Keratinocyte (primary cell): ENCODE measurements around the gene THUMPD1. TPM values are rescaled to one million over a fixed set of nuclear protein-coding genes. Genes with fewer than 3 reads are reported as not detected.

ENCODE experiments used
- DNase-seq: peaks from one replicate; pipeline ENCODE4 v3.0.0-alpha.2; 2011; ENCODE audit warnings: low read depth, missing footprints, low spot score
- FAIRE-seq: peaks from 2 replicates; lab custom pipeline; 2011; peaks lifted over from hg19 to GRCh38; lab: Jason Lieb, UNC
- H2AFZ ChIP-seq: 2 replicates; pipeline ENCODE4 v1.6.0; 2012; ENCODE audit warnings: low read length, control low read depth, inconsistent platforms; ENCODE audit not compliant: control insufficient read depth
- H3K27ac ChIP-seq: 2 replicates; pipeline ENCODE4 v1.5.1; 2011; ENCODE audit warnings: low read length; ENCODE audit not compliant: control insufficient read depth, insufficient read depth
- H3K27me3 ChIP-seq: 3 replicates; pipeline ENCODE4 v1.6.0; 2011; ENCODE audit warnings: low read length; ENCODE audit not compliant: control insufficient read depth, insufficient read depth; ENCODE audit errors: extremely low read depth
- H3K36me3 ChIP-seq, 2 experiments: 2 replicates in 1 of 2; 3 replicates in 1 of 2; pipeline ENCODE4 v1.5.1; 2011; ENCODE audit warnings: low read length in 2 of 2, mild to moderate bottlenecking in 1 of 2; ENCODE audit not compliant: control insufficient read depth in 2 of 2, insufficient read depth in 2 of 2; ENCODE audit errors: extremely low read depth in 1 of 2
- H3K4me1 ChIP-seq: 3 replicates; pipeline ENCODE4 v1.5.1; 2011; ENCODE audit warnings: low read length; ENCODE audit not compliant: control insufficient read depth, insufficient read depth; ENCODE audit errors: extremely low read depth
- H3K4me2 ChIP-seq: 3 replicates; pipeline ENCODE4 v1.6.0; 2011; ENCODE audit warnings: low read depth, low read length; ENCODE audit not compliant: control insufficient read depth, insufficient read depth; ENCODE audit errors: extremely low read depth
- H3K4me3 ChIP-seq, 3 experiments: fragments of 200-600 bp in 1 of 3; sonication (generic) in 1 of 3; 2 replicates in 2 of 3; 3 replicates in 1 of 3; pipeline ENCODE4 v1.5.1; 2011 to 2016; ENCODE audit warnings: low read length in 3 of 3, mild to moderate bottlenecking in 3 of 3, control low read depth in 2 of 3, inconsistent platforms in 1 of 3, low read depth in 1 of 3, mixed read lengths in 1 of 3, mixed run types in 1 of 3, moderate library complexity in 1 of 3; ENCODE audit not compliant: control insufficient read depth in 2 of 3, insufficient read depth in 2 of 3; ENCODE audit errors: extremely low read depth in 1 of 3
- H3K79me2 ChIP-seq: 2 replicates; pipeline ENCODE4 v1.6.0; 2012; ENCODE audit warnings: low read length; ENCODE audit not compliant: control insufficient read depth, insufficient read depth
- H3K9ac ChIP-seq: 3 replicates; pipeline ENCODE4 v1.6.0; 2011; ENCODE audit warnings: low read length; ENCODE audit not compliant: control insufficient read depth, insufficient read depth; ENCODE audit errors: extremely low read depth
- H3K9me1 ChIP-seq: 3 replicates; pipeline ENCODE4 v1.6.0; 2011; ENCODE audit warnings: low read length; ENCODE audit not compliant: control insufficient read depth, insufficient read depth; ENCODE audit errors: extremely low read depth
- H3K9me3 ChIP-seq: 2 replicates; pipeline ENCODE4 v1.5.1; 2012; ENCODE audit warnings: low read depth, low read length; ENCODE audit not compliant: control insufficient read depth
- H4K20me1 ChIP-seq: 3 replicates; pipeline ENCODE4 v1.6.0; 2011; ENCODE audit warnings: low read length; ENCODE audit not compliant: control insufficient read depth, insufficient read depth; ENCODE audit errors: extremely low read depth
- EZH2 ChIP-seq: IDR thresholded peaks from one replicate; pipeline ENCODE4 v1.6.1; 2012; ENCODE audit warnings: inconsistent platforms, mild to moderate bottlenecking, low read length, moderate library complexity
- dilution Hi-C: fragments of 300-500 bp; cut with MboI; formaldehyde crosslinking; loops from one replicate; pipeline ENCODE4 v1.7.0; 2020; ENCODE audit warnings: low sequenced_read_pairs; ENCODE audit not compliant: extremely low pct_ligation_motif_present
- polyA plus RNA-seq, 5 experiments: library from polyadenylated mRNA; depleted of rRNA in 3 of 5; stranded (reverse) in 3 of 5; stranded (forward) in 1 of 5; unstranded in 1 of 5; fragments of >200 nt; gene quantifications; 1 replicate in 1 of 5; 2 replicates in 3 of 5; 3 replicates in 1 of 5; pipeline versions ENCODE4 v1.2.1 to v1.2.3, GENCODE V29; 2011 to 2012; ENCODE audit warnings: missing spikeins in 2 of 5, low read depth in 1 of 5, low replicate concordance in 1 of 5
- TF ChIP-seq, protein P1 (sequence below), 3 experiments: IDR thresholded peaks in 1 of 3; conservative IDR thresholded peaks in 1 of 3; optimal IDR thresholded peaks in 1 of 3; 2 replicates in 2 of 3; 3 replicates in 1 of 3; pipeline versions ENCODE3 to v1.5.1; 2011; ENCODE audit warnings: low read length in 3 of 3, mild to moderate bottlenecking in 3 of 3, moderate library complexity in 2 of 3, control low read depth in 1 of 3, inconsistent platforms in 1 of 3; ENCODE audit not compliant: insufficient read depth in 2 of 3; ENCODE audit errors: extremely low read depth in 1 of 3

Gene THUMPD1
- polyA plus RNA-seq, 1 donor (not counting 4 experiments of a cell fraction or from before 2014, with no cell fraction given): 25.9 TPM

DNA sequence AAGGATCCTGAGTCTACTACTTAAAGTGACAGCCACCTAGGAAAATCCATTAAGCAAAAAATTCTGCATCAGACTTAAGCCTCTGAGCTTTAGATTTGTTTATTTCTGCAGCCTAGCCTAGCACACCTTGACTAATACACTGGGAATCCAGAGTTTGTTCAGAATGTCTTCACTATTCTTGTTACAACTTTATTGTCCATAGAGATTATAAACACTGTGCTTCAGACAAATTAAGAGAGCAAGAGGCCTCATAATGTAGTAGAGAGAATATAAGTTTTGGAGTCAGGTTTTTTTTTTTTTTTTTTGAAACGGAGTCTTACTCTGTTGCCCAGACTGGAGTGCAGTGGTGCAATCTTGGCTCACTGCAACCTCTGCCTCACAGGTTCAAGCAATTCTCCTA lies 8.9 kb upstream of the THUMPD1 start:
- Histone ChIP-seq H3K27ac (no peak overlapping the region), H3K9ac (no peak overlapping the region), H3K9me1 (no peaks in the 10 kb centered on the region), H2AFZ (no peak overlapping the region), H3K79me2 (no peaks in the 10 kb centered on the region), H3K27me3 (peaks cover 5% of the 10 kb centered on the region), H3K4me1 (no peaks in the 10 kb centered on the region), H3K9me3 (no peaks in the 10 kb centered on the region), H3K36me3 (no peaks in the 10 kb centered on the region), H3K4me2 (no peak overlapping the region), H4K20me1 (no peaks in the 10 kb centered on the region), H3K4me3 (no peak overlapping the region)
- FAIRE-seq: no peak
- dilution Hi-C loops: no loop called here
- TF ChIP-seq, protein P1, sequence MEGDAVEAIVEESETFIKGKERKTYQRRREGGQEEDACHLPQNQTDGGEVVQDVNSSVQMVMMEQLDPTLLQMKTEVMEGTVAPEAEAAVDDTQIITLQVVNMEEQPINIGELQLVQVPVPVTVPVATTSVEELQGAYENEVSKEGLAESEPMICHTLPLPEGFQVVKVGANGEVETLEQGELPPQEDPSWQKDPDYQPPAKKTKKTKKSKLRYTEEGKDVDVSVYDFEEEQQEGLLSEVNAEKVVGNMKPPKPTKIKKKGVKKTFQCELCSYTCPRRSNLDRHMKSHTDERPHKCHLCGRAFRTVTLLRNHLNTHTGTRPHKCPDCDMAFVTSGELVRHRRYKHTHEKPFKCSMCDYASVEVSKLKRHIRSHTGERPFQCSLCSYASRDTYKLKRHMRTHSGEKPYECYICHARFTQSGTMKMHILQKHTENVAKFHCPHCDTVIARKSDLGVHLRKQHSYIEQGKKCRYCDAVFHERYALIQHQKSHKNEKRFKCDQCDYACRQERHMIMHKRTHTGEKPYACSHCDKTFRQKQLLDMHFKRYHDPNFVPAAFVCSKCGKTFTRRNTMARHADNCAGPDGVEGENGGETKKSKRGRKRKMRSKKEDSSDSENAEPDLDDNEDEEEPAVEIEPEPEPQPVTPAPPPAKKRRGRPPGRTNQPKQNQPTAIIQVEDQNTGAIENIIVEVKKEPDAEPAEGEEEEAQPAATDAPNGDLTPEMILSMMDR (optimal IDR thresholded peaks at IDR 0.05 in 1 of 3, IDR thresholded peaks at IDR 0.05 in 1 of 3, conservative IDR thresholded peaks at IDR 0.05 in 1 of 3; ENCODE audit: extremely low read depth in 1 of 3, insufficient read depth in 2 of 3, low read length in 3 of 3): no peak
- TF ChIP-seq EZH2: no peak
- no peak for DNase-seq

DNA sequence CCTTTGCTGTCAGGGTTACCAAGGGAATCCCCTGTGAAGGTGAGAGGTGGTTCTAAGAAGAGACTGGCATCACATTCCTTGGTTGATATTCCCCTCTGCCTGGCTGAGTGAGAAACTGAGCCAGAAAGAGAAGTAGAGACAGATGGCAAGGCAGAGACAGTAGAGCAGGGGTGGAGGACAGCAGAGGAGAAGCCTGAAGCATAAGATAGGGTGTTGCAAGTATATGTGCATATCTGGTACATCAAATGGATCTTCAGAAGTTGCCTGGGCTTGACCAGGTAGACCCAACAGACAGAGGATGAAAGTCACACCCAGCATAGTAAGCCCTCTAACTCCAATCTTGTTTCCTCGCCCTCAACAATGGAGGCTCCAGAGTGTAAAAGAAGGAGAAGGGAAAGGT lies 7.9 kb upstream of the THUMPD1 start:
- Histone ChIP-seq H3K27me3 (peaks cover under 1% of the 10 kb centered on the region), H3K27ac (no peak overlapping the region), H3K79me2 (no peaks in the 10 kb centered on the region), H4K20me1 (no peaks in the 10 kb centered on the region), H3K36me3 (no peaks in the 10 kb centered on the region), H3K4me1 (no peaks in the 10 kb centered on the region), H3K9me3 (no peaks in the 10 kb centered on the region), H3K4me3 (no peak overlapping the region), H3K4me2 (no peak overlapping the region), H3K9me1 (no peaks in the 10 kb centered on the region), H2AFZ (no peak overlapping the region), H3K9ac (no peak overlapping the region)
- no peak for DNase-seq
- TF ChIP-seq EZH2: no peak
- TF ChIP-seq, protein P1 (optimal IDR thresholded peaks at IDR 0.05 in 1 of 3, IDR thresholded peaks at IDR 0.05 in 1 of 3, conservative IDR thresholded peaks at IDR 0.05 in 1 of 3; ENCODE audit: extremely low read depth in 1 of 3, insufficient read depth in 2 of 3, low read length in 3 of 3): no peak
- dilution Hi-C loops: no loop called here
- FAIRE-seq: no peak
